Heart left ventricle (tissue), 16 donors: ENCODE results near the gene ADAMTSL5. TPM values are rescaled to one million over a fixed set of nuclear protein-coding genes. Genes with fewer than 3 reads are reported as not detected.
A peak's percentile ranks its signal among the peaks of the same experiment; 100 is the strongest.

Experiments used
- ATAC-seq, 4 donors: fragments of 200-7000 bp; cut with Tn5 transposase; one replicate each; pipeline ENCODE4 v1.9.1; 2020 to 2022; ENCODE audit warnings: moderate library complexity in 4 of 4, mild to moderate bottlenecking in 3 of 4, moderate number of reproducible peaks in 1 of 4
- DNase-seq, 5 donors: peaks; one replicate each; pipeline ENCODE4 v3.0.0-alpha.2; 2020
- H3K27ac ChIP-seq, 12 donors: fragments of 200-600 bp; sonication (generic) in 4 of 12; one replicate each; pipeline versions ENCODE4 v1.5.0 to v1.8.0; 2016 to 2022; ENCODE audit warnings: mild to moderate bottlenecking in 2 of 12
- H3K27me3 ChIP-seq, 9 donors: fragments of 200-600 bp; sonication (generic) in 2 of 9; one replicate each; pipeline versions ENCODE4 v1.5.1 to v1.8.0; 2016 to 2022; ENCODE audit warnings: mild to moderate bottlenecking in 3 of 9
- H3K36me3 ChIP-seq, 9 donors: fragments of 200-600 bp; sonication (generic) in 2 of 9; one replicate each; pipeline versions ENCODE4 v1.5.0 to v1.8.0; 2018 to 2022; ENCODE audit warnings: mild to moderate bottlenecking in 2 of 9
- H3K4me1 ChIP-seq, 12 donors: fragments of 200-600 bp; sonication (generic) in 4 of 12; one replicate each; pipeline versions ENCODE4 v1.5.0 to v1.8.0; 2016 to 2022; ENCODE audit warnings: mild to moderate bottlenecking in 3 of 12
- H3K4me3 ChIP-seq, 12 donors: fragments of 200-600 bp; sonication (generic) in 4 of 12; one replicate each; pipeline versions ENCODE4 v1.5.0 to v1.8.0; 2017 to 2022; ENCODE audit warnings: mild to moderate bottlenecking in 9 of 12, moderate library complexity in 4 of 12
- H3K9me3 ChIP-seq, 12 donors: fragments of 200-600 bp; sonication (generic) in 4 of 12; one replicate each; pipeline versions ENCODE4 v1.5.0 to v1.8.0; 2016 to 2022; ENCODE audit warnings: mild to moderate bottlenecking in 1 of 12
- CTCF ChIP-seq, 12 donors: fragments of 200-600 bp; sonication (generic) in 4 of 12; IDR thresholded peaks; one replicate each; pipeline versions ENCODE4 v1.5.0 to v1.8.0; 2018 to 2022; ENCODE audit warnings: antibody characterized with exemption in 12 of 12, mild to moderate bottlenecking in 5 of 12
- POLR2A ChIP-seq, 2 donors: fragments of 450-650 bp; IDR thresholded peaks; one replicate each; pipeline ENCODE4 v1.6.1; 2017; ENCODE audit warnings: antibody characterized with exemption in 2 of 2, mild to moderate bottlenecking in 2 of 2, moderate library complexity in 2 of 2
- WGBS, 4 donors: extraction: QIAGEN DNeasy Blood & Tissue Kit in 2 of 4; methylation state at CpG; one replicate each; pipeline versions ENCODE4 v1.1.5 to v1.1.7; 2013 to 2018; 5-methylcytosine and 5-hydroxymethylcytosine counted together
- intact Hi-C, 10 donors: fragments of 100-400 bp; cut with DNase I; formaldehyde crosslinking; loops; one replicate each; pipeline versions ENCODE4 v1.11.1 to v1.14.2; 2022
- polyA plus RNA-seq, 2 donors: library from polyadenylated mRNA; stranded (reverse); fragments of 200-250 nt; gene quantifications; one replicate each; pipeline ENCODE4 v1.2.3, GENCODE V29; 2013
- total RNA-seq, 9 donors: library from RNA; depleted of rRNA in 2 of 9; stranded (reverse); fragments of >200 nt in 2 of 9; fragmentation: NEBNext Ultra II Directional in 3 of 9; extraction: Animal tissue kit (Norgen Biotek cat#: 25700) in 3 of 9; gene quantifications; one replicate each; pipeline versions ENCODE4 v1.1.0 to v1.2.4, GENCODE V29; 2016 to 2023
- donor health status: ischemic (EF 13 %, LVEDD 7.1; RV severe dilation, severe dysfunction).
- donor health status: healthy with polysubstance abuse.
- donor health status: DM: no; HTN: yes; CAD: no.
- donor health status: DM: no; HTN: no; CAD: no.
- donor health status: ischemic (EF 25% LVEDD 6.9; RV normal size, moderate dysfunction).
- donor health status: ischemic (EF 25% LVEDD 5.7; RV mildly dilated, moderate dysfunction).
- donor health status: healthy.
- donor health status: DM: yes; HTN: yes; CAD: no.
- donor health status: ischemic (EF 35%, LVEDD 5.7; RV mildly dilated, moderate dysfunction).
- donor health status: nonischemic (EF 11% LVEDD 7.7; RV severe dilation, severe dysfunction).
- donor health status: DM: yes; HTN: yes; CAD: no.
- donor health status: PGD.
- donor health status: ischemic (EF 29% LVEDD 5.4; RV normal size, mild dysfunction).
- donor health status: nonischemic (EF 23%, LVEDD 6.1; RV moderate dilation, normal function).

Gene ADAMTSL5
- total and polyA plus RNA-seq, 11 donors, result 20.8 to 53.6 (median 30.2) TPM

- Histone ChIP-seq H3K9me3 (no peaks in the 10 kb centered on the region), H3K27ac (no peak overlapping the region), H3K27me3 (peaks cover 0 to 15% (median 4%) of the 10 kb centered on the region in 9 donors), H3K4me1 (peaks cover 0 to 18% (median 6%) of the 10 kb centered on the region in 12 donors), H3K36me3 (no peaks in the 10 kb centered on the region), H3K4me3 (no peak overlapping the region)
- DNase-seq (no peak), ATAC-seq (peak in 1 of 4 donors; percentile 3)
- no peak for TF ChIP-seq POLR2A (IDR thresholded peaks at IDR 0.05)
- TF ChIP-seq CTCF (IDR thresholded peaks at IDR 0.05), result no peak
- intact Hi-C loops, result no loop called here
- WGBS, 4 donors, result 77 to 81% (median 80%) methylated on average over 31 to 40 of the region's 40 CpGs
Observed at GRCh38 chr19:1495799-1496713, 16.8 kb downstream of the ADAMTSL5 start.

- intact Hi-C loops, result no loop called here
- WGBS, 4 donors, result 80 to 88% (median 86%) methylated on average over 28 to 37 of the region's 37 CpGs
- no peak overlapping the region for H3K4me3 ChIP-seq
- H3K9me3 ChIP-seq, result no peaks in the 10 kb centered on the region
- TF ChIP-seq POLR2A (IDR thresholded peaks at IDR 0.05) (no peak), CTCF (IDR thresholded peaks at IDR 0.05) (no peak)
- H3K4me1 ChIP-seq, result peaks cover 0 to 20% (median 6%) of the 10 kb centered on the region in 12 donors
- DNase-seq, result no peak
- no peak for ATAC-seq
- H3K27ac ChIP-seq, result no peak overlapping the region
- no peaks in the 10 kb centered on the region for H3K36me3 ChIP-seq
- peaks cover 0 to 15% (median 4%) of the 10 kb centered on the region in 9 donors for H3K27me3 ChIP-seq
Observed at GRCh38 chr19:1495051-1495798, 17.6 kb downstream of the ADAMTSL5 start.

GRCh38 chr19:1494115-1494815 is 18.6 kb downstream of the ADAMTSL5 start:
- no peak for TF ChIP-seq POLR2A (IDR thresholded peaks at IDR 0.05)
- TF ChIP-seq CTCF (IDR thresholded peaks at IDR 0.05), result no peak
- Histone ChIP-seq H3K4me1 (peaks cover 3 to 29% (median 14%) of the 10 kb centered on the region in 12 donors), H3K27ac (no peak overlapping the region), H3K27me3 (peaks cover 0 to 15% (median 4%) of the 10 kb centered on the region in 9 donors), H3K36me3 (no peaks in the 10 kb centered on the region), H3K4me3 (no peak overlapping the region), H3K9me3 (no peaks in the 10 kb centered on the region)
- ATAC-seq (no peak), DNase-seq (no peak)
- intact Hi-C loops, result no loop called here
- 60 to 75% (median 67%) methylated on average over 15 of the region's 15 CpGs for WGBS, 4 donors
